HG02943 (cell line): Measurements from ENCODE around the gene SLC29A4.
"Not testable (repeated sequence)": the region's sequence is repeated elsewhere in the genome, so short reads cannot be mapped to it uniquely, and the experiment has no call there.

ENCODE experiments used
- ATAC-seq: cut with Tn5 transposase; IDR thresholded peaks from one replicate; pipeline ENCODE4 v1.9.1; 2021; ENCODE audit warnings: mild to moderate bottlenecking, low read depth, moderate library complexity; ENCODE audit not compliant: unreplicated experiment

The SLC29A4 gene, protein sequence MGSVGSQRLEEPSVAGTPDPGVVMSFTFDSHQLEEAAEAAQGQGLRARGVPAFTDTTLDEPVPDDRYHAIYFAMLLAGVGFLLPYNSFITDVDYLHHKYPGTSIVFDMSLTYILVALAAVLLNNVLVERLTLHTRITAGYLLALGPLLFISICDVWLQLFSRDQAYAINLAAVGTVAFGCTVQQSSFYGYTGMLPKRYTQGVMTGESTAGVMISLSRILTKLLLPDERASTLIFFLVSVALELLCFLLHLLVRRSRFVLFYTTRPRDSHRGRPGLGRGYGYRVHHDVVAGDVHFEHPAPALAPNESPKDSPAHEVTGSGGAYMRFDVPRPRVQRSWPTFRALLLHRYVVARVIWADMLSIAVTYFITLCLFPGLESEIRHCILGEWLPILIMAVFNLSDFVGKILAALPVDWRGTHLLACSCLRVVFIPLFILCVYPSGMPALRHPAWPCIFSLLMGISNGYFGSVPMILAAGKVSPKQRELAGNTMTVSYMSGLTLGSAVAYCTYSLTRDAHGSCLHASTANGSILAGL

GRCh38 chr7:5282543-5283316, at the start of gene SLC29A4:
Gene SLC29A4 (plus strand): TSS chr7:5282943. CDS start chr7:5287817, 4,874 bp downstream.
- ATAC-seq = no peak

DNA sequence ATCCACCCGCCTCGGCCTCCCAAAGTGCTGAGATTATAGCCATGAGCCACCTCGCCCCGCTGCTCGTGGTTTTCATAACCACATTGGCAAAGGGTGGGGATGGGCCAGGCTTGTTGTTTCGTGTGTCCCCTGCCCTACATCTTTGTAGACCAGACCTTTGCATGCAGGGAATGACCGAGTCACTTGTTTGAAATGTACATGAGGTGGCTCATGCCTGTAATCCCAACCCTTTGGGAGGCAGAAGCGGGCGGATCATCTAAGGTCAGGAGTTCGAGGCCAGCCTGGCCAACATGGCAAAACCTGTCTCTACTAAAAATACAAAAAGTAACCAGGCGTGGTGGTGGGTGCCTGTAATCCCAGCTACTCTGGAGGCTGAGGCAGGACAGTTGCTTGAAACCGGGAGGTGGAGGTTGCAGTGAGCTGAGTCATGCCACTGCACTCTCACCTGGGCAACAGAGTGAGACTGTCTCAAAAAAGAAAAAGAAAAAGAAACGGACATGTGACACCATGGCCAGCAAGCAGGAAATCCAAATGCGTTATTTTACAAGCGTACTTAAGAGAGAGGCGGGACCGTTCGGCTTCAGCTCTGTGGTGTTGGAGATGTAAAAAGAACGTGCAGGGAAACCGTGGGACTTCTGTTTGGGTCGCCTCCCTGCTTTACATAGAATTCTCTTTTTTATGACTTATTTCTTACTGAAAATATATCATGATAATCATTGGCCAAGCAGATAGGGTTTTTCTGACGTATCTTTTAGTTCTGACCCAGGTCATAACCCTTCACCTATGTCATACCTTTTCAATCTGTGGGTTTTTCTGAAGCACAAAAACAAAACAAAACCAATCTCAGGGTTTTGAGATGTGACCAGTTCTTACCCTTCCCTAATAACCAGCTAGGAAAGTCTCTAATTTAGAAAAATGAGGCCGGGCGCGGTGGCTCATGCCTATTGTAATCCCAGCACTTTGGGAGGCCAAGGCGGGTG, 47.6 kb upstream of the SLC29A4 start:
- no peak for ATAC-seq

GRCh38 chr7:5237286-5237685, 45.5 kb upstream of the SLC29A4 start:
- no peak for ATAC-seq

GRCh38 chr7:5238500-5238899, 44.2 kb upstream of the SLC29A4 start:
- no peak for ATAC-seq

- ATAC-seq = no peak
These were observed 39.5 kb upstream of the SLC29A4 start for GRCh38 chr7:5243261-5243660.

DNA sequence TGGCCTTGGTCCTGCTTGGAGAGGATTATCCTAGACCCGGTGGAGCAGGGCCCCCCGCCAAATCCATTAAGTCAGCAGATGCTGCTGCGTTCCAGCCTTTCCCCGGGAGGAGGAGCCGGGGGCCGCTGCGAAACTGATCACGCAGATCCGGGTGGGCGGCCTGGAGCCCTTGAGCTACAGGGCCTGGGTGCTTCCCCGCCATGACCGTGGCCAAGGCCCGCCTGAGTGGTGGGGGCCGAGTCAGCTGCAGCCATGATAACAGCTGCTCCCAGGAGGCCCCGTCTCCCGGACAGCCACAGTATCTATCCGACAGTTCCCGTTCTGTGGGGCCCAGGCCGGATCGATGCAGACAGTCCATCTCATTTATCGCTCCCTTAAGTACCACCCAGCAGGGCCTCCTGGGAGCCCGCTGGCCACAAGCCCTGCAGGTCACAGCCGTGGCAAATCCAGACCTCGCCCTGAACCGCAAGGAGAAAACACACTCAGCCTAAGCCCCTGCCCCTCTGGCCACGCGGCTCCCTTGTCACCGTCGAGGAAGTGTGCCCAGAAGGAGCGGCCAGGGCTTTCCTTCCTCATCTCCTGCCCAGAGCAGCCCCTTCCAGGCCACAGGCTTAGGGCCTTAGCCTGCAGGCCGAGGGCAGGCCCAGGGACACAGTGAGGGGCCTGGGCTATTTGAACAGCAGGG, 34.4 kb upstream of the SLC29A4 start:
- ATAC-seq = no peak

DNA sequence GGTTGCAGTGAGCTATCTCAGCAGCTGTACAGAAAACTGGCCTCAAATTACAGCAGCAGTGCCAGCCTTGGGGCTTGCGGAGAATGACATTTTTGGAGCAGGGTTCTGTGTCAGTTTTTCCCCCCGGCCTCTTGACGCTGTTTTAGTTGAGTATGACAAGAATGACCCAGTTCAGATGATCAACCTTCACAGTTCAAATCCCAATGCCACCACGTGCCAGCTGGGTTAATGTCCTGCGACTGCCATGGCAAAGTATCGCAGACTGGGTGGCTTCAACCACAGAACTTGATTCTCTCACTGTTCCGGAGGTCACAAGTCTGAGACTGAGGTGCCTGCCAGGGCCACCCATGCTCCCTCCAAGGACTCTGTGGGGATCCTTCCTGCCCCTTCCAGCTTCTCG, 32.0 kb upstream of the SLC29A4 start:
- ATAC-seq = not testable (repeated sequence)

DNA sequence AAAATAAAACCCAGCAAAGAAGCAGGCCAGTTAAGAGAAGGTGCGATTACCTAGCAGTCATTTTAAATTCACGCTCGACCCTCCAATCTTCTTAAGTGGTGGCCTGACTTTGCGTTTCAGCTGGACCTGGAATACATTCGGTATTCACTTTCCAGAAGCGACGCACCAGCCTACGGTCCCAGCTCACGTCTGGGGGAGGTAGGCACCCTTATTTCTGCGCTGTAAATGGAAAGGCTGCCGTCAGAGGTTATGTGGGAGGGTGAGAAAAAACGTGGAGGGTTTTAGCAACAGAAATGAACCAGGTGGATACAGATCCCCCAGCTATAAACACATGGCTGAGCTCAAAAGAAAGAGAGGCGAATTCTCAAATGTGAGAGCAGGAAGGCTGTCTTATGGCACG, 29.2 kb upstream of the SLC29A4 start:
- ATAC-seq = not testable (repeated sequence)

DNA sequence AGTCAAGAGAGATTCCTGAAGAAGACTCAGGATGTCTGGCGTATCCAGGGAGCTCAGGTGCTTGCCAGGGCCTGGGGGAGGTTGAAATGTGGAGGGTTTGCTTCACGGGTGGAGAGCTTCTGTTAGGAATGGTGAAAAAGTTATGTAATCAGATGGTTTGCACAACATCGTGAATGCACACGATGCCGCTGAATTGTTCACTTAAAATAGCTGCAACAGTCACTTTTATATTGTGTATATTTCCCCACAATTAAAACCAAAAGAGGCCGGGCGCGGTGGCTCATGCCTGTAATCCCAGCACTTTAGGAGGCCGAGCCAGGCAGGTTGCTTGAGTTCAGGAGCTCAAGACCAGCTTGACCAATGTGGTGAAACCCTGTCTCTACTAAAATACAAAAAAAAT, 28.4 kb upstream of the SLC29A4 start:
- ATAC-seq = not testable (repeated sequence)

DNA sequence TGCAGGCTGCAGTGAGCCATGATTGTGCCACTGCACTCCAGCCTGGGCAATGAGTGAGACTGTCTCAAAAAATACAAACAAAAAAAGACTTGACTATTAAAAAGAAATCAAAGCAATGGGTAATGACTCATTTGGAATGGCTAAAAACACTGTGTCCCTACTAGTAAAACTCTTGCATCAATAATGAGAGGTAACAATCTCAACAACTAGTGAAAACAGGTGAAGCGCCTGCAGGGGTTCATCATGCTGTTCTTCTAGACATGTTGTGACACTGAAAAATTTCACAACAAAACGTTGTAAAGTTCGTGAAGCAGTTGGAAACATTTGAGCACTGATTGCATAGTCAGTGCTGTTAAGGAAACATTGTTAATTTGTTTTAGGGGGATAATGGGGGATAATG, 26.9 kb upstream of the SLC29A4 start:
- ATAC-seq = no peak

GRCh38 chr7:5260530-5261068, 22.1 kb upstream of the SLC29A4 start:
- ATAC-seq = not testable (repeated sequence)

GRCh38 chr7:5263066-5263465, 19.7 kb upstream of the SLC29A4 start:
- not testable (repeated sequence) for ATAC-seq

- ATAC-seq = no peak
These were observed 17.2 kb upstream of the SLC29A4 start for GRCh38 chr7:5265320-5266190.

- no peak for ATAC-seq
These were observed 16.3 kb upstream of the SLC29A4 start for GRCh38 chr7:5266191-5267028.

- not testable (repeated sequence) for ATAC-seq
These were observed 14.9 kb upstream of the SLC29A4 start for GRCh38 chr7:5267829-5268228.

DNA sequence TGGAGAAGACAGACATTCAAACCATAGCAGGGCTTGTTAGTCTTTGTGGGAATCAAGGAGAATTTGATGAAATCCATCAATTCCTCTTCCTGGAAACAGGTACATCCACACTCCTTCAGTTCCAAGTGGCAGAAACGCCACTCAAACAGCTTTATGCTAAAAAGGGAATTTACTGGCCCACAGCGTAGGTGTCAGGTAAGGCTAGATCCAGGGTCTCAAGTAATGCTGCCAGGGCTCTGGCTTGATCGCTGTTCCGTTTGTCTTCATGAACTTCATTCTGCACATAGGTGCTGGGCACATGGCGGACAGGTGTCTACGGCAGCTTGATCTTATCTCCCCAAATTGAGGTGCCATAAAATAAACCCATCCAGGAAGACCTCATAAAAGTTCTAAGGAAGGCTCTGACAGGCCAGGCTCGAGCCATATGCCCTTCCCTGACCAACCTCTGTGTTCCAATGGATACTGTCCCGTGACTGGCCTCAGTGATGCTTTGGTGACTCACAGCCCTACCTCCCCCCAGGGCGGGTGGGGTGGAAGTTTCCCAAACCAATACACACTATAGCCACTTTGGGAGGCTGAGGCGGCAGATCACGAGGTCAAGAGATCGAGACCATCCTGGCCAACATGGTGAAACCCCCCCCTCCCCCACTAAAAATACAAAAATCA, 12.6 kb upstream of the SLC29A4 start:
- ATAC-seq = not testable (repeated sequence)

- no peak for ATAC-seq
These were observed 12.0 kb upstream of the SLC29A4 start for GRCh38 chr7:5270788-5271187.
